DMS53 treated with DMSO at 0.1 percent for 48 hours (cell line): Measurements from ENCODE around the gene NENF.
A peak's percentile ranks its signal among the peaks of the same experiment; 100 is the strongest.

Experiments used
- DNase-seq: peaks from one replicate; lab custom pipeline; 2025; ENCODE audit not compliant: unreplicated experiment; lab: John Stamatoyannopoulos, UW

NENF gene

GRCh38 chr1:212430955-212431394, 1.7 kb upstream of the NENF start:
- peak; percentile 23 for DNase-seq

GRCh38 chr1:212431644-212432043, 1.1 kb upstream of the NENF start:
- no peak for DNase-seq

- DNase-seq: no peak
These were observed 454 bp upstream of the NENF start for GRCh38 chr1:212432272-212432660.

GRCh38 chr1:212433577-212434462, 1.1 kb downstream of the NENF start:
- no peak for DNase-seq

- no peak for DNase-seq
These were observed 2.3 kb downstream of the NENF start for GRCh38 chr1:212434992-212435391.

GRCh38 chr1:212437179-212437798, 4.6 kb downstream of the NENF start:
- DNase-seq: no peak

GRCh38 chr1:212438831-212439237, 6.1 kb downstream of the NENF start:
- no peak for DNase-seq

GRCh38 chr1:212440419-212440818, 7.7 kb downstream of the NENF start:
- no peak for DNase-seq

GRCh38 chr1:212442408-212442807, 9.7 kb downstream of the NENF start:
- DNase-seq: no peak

- no peak for DNase-seq
These were observed 13.6 kb downstream of the NENF start for GRCh38 chr1:212446333-212446732.

- DNase-seq: no peak
These were observed 14.8 kb downstream of the NENF start for GRCh38 chr1:212447478-212447877.

GRCh38 chr1:212450331-212450881, 17.7 kb downstream of the NENF start:
- DNase-seq: peak; percentile 51

- no peak for DNase-seq
These were observed 18.9 kb downstream of the NENF start for GRCh38 chr1:212451416-212452322.

- no peak for DNase-seq
These were observed 19.8 kb downstream of the NENF start for GRCh38 chr1:212452323-212453155.

GRCh38 chr1:212453156-212453857, 20.6 kb downstream of the NENF start:
- DNase-seq: no peak

GRCh38 chr1:212454741-212455140, 22.0 kb downstream of the NENF start:
- no peak for DNase-seq

GRCh38 chr1:212455401-212455800, 22.7 kb downstream of the NENF start:
- no peak for DNase-seq

GRCh38 chr1:212455803-212456528, 23.2 kb downstream of the NENF start:
- peak; percentile 79 for DNase-seq
